Stomach (tissue), 9 donors: ENCODE results near the gene CST4. TPM values are rescaled to one million over a fixed set of nuclear protein-coding genes. Genes with fewer than 3 reads are reported as not detected.
"Not testable (repeated sequence)": the region's sequence is repeated elsewhere in the genome, so short reads cannot be mapped to it uniquely, and the experiment has no call there.

ENCODE experiments used
- DNase-seq, 2 donors: peaks; one replicate each; pipeline versions ENCODE4 v3.0.0 to v3.0.0-alpha.2; 2013 to 2019
- H3K27ac ChIP-seq, 5 donors: fragments of 200-600 bp in 4 of 5; sonication (generic) in 4 of 5; one replicate each; pipeline ENCODE4 v1.5.1; 2013 to 2019; ENCODE audit warnings: mild to moderate bottlenecking in 1 of 5, moderate library complexity in 1 of 5
- H3K27me3 ChIP-seq, 3 donors: fragments of 200-600 bp; sonication (generic); one replicate each; pipeline ENCODE4 v1.5.1; 2017 to 2019; ENCODE audit warnings: mixed run types in 1 of 3
- H3K36me3 ChIP-seq, 4 donors: fragments of 200-600 bp; sonication (generic); 1 replicate in 3 of 4; 2 replicates in 1 of 4; pipeline ENCODE4 v1.5.1; 2016 to 2019
- H3K4me1 ChIP-seq, 4 donors: fragments of 200-600 bp; sonication (generic); one replicate each; pipeline ENCODE4 v1.5.1; 2016 to 2019
- H3K4me3 ChIP-seq, 4 donors: fragments of 200-600 bp; sonication (generic) in 3 of 4; one replicate each; pipeline ENCODE4 v1.5.1; 2016 to 2019; ENCODE audit warnings: mild to moderate bottlenecking in 1 of 4
- H3K9me3 ChIP-seq, 4 donors: fragments of 200-600 bp; sonication (generic); one replicate each; pipeline ENCODE4 v1.5.1; 2016 to 2019
- EP300 ChIP-seq: sonication (generic); formaldehyde crosslinking; IDR thresholded peaks from one replicate; pipeline ENCODE4 v1.6.1; 2017; ENCODE audit warnings: antibody characterized with exemption
- POLR2A ChIP-seq, 4 donors: fragments of 450-650 bp; IDR thresholded peaks; one replicate each; pipeline ENCODE4 v1.6.1; 2016; ENCODE audit warnings: antibody characterized with exemption in 4 of 4, control low read depth in 2 of 4, mild to moderate bottlenecking in 1 of 4, moderate library complexity in 1 of 4
- POLR2AphosphoS5 ChIP-seq, 3 donors: sonication (generic); formaldehyde crosslinking; IDR thresholded peaks; one replicate each; pipeline ENCODE4 v1.6.1; 2016; ENCODE audit warnings: antibody characterized with exemption in 3 of 3
- WGBS, 5 donors: extraction: QIAGEN DNeasy Blood & Tissue Kit in 3 of 5; methylation state at CpG; one replicate each; pipeline versions ENCODE4 v1.1.5 to v1.1.7; 2013 to 2018; 5-methylcytosine and 5-hydroxymethylcytosine counted together
- intact Hi-C: fragments of 100-400 bp; cut with DNase I; formaldehyde crosslinking; loops from one replicate; pipeline ENCODE4 v1.15.1; 2023; ENCODE audit warnings: low total_unique reads
- polyA plus RNA-seq, 3 donors: library from polyadenylated mRNA; stranded (reverse); fragments of 200-250 nt; gene quantifications; one replicate each; pipeline ENCODE4 v1.2.3, GENCODE V29; 2013
- total RNA-seq, 5 donors: library from RNA; depleted of rRNA; stranded (reverse); fragments of >200 nt; gene quantifications; one replicate each; pipeline versions ENCODE4 v1.1.0 to v1.2.3, GENCODE V29; 2014 to 2016
- TF ChIP-seq, protein P1 (sequence below), 7 experiments: fragments of 450-650 bp in 4 of 7; fragments of 200-600 bp in 3 of 7; sonication (generic) in 3 of 7; IDR thresholded peaks; one replicate each; pipeline ENCODE4 v1.5.1; 2016 to 2019; ENCODE audit warnings: antibody characterized with exemption in 7 of 7, control low read depth in 2 of 7, mild to moderate bottlenecking in 1 of 7
- donor health status: healthy with polysubstance abuse.
- donor health status: Bipolar disorder and iron deficiency.
- donor health status: healthy.

Gene CST4
- total and polyA plus RNA-seq, 8 donors: not detected

DNA sequence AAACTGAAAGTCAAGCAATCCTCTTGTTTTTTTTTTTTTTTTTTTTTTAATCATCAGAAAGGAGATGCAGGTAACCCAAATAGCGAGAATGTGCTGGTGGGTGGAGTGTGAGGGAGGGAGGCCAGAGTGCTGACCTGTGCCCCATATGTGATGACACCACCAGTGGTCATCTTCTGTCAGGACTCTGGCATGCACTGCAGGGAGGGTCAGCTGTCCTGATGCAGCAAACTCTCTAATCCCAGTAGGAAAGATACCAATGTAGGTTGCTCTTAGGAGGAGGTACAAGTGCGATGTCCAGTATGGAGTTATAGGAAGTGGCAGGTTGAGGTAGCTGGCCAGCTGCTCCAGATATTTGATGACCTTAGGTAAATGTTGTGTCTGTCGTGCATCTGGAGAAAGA is 2.8 kb upstream of the CST4 start:
- 74 to 88% (median 80%) methylated on average over 3 of the region's 3 CpGs for WGBS, 5 donors
- no peaks in the 10 kb centered on the region for H3K27me3 ChIP-seq
- intact Hi-C loops: no loop called here
- no peak for DNase-seq
- H3K27ac ChIP-seq: no peak overlapping the region
- TF ChIP-seq EP300: no peak
- TF ChIP-seq POLR2AphosphoS5 (IDR thresholded peaks at IDR 0.05): no peak
- TF ChIP-seq, protein P1, sequence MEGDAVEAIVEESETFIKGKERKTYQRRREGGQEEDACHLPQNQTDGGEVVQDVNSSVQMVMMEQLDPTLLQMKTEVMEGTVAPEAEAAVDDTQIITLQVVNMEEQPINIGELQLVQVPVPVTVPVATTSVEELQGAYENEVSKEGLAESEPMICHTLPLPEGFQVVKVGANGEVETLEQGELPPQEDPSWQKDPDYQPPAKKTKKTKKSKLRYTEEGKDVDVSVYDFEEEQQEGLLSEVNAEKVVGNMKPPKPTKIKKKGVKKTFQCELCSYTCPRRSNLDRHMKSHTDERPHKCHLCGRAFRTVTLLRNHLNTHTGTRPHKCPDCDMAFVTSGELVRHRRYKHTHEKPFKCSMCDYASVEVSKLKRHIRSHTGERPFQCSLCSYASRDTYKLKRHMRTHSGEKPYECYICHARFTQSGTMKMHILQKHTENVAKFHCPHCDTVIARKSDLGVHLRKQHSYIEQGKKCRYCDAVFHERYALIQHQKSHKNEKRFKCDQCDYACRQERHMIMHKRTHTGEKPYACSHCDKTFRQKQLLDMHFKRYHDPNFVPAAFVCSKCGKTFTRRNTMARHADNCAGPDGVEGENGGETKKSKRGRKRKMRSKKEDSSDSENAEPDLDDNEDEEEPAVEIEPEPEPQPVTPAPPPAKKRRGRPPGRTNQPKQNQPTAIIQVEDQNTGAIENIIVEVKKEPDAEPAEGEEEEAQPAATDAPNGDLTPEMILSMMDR (IDR thresholded peaks at IDR 0.05): no peak
- TF ChIP-seq POLR2A (IDR thresholded peaks at IDR 0.05): no peak
- no peaks in the 10 kb centered on the region for H3K36me3 ChIP-seq
- H3K4me3 ChIP-seq: no peak overlapping the region
- H3K4me1 ChIP-seq: no peaks in the 10 kb centered on the region
- no peaks in the 10 kb centered on the region for H3K9me3 ChIP-seq

DNA sequence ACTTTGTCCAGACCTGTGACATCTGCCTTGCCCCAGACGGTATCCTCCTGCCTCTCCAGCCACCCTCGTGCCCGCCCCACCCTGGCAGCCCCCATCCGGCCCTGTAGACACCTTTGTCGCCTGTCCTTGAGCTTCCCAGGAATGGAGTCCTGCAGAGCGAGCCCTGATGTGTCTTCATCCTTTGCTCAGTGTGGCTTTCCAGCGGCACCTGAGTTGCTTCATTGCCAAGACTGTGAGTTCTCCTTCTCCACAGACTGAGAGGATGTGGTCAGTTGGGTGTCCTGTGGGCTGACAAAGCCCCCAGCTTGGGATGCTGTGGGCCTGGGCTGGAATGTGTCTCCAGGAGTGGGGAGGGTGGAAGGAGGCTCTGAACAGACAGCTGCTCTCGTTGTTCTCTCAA is 1.7 kb upstream of the CST4 start:
- Histone ChIP-seq H3K4me1 (no peaks in the 10 kb centered on the region), H3K27ac (no peak overlapping the region), H3K27me3 (no peaks in the 10 kb centered on the region), H3K36me3 (no peaks in the 10 kb centered on the region), H3K9me3 (no peaks in the 10 kb centered on the region), H3K4me3 (no peak overlapping the region)
- no peak for TF ChIP-seq POLR2A (IDR thresholded peaks at IDR 0.05)
- no peak for TF ChIP-seq EP300
- no peak for TF ChIP-seq POLR2AphosphoS5 (IDR thresholded peaks at IDR 0.05)
- TF ChIP-seq, protein P1 (IDR thresholded peaks at IDR 0.05): no peak
- WGBS, 5 donors: 76 to 90% (median 84%) methylated on average over 5 to 8 of the region's 8 CpGs
- intact Hi-C loops: no loop called here
- no peak for DNase-seq

DNA sequence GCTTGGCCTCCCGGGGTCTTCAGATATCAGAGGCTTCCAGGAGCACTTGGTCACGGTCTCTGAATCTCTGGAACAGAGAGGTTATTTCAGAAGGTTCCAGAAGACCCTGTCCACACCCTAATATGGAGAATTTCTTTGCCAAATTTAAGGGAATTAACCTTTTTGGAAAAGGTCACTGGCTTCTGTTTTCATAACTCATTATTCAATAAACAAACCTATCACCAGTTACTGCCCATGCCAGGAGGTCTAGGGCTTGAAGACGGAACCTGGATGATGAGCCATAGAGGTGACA is 507 bp upstream of the CST4 start:
- 32 to 47% (median 40%) methylated on average over 3 of the region's 3 CpGs for WGBS, 5 donors
- H3K27me3 ChIP-seq: peaks cover 0 to 9% (median 0%) of the 10 kb centered on the region in 3 donors
- no peak for DNase-seq

DNA sequence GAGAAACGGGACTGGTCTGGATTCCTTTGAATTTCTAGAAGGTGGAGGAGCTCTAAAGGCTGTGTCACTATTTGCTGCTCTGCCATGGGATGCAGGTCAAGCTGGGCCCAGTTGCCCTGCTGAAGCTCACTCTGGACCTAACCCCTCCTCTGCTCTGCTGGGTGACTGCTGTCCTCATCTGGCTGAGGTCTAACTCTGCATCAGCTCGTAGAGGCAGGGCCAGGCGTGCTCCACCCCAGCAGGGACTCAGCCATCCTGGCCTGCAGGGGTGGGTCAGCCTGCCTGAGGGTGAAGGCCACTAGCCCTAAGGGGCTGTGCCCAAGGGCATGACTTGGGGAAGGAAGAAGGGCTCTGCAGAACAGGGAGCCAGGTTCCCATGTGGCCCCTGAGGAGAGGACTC is 852 bp downstream of the CST4 start:
- WGBS, 5 donors: 59 to 72% (median 68%) methylated on average over 2 to 3 of the region's 3 CpGs
- Histone ChIP-seq H3K4me1 (no peaks in the 10 kb centered on the region), H3K27ac (no peak overlapping the region), H3K4me3 (no peak overlapping the region), H3K27me3 (peaks cover 0 to 9% (median 0%) of the 10 kb centered on the region in 3 donors), H3K36me3 (no peaks in the 10 kb centered on the region), H3K9me3 (no peaks in the 10 kb centered on the region)
- no peak for TF ChIP-seq POLR2AphosphoS5 (IDR thresholded peaks at IDR 0.05)
- TF ChIP-seq POLR2A (IDR thresholded peaks at IDR 0.05): no peak
- DNase-seq: no peak
- intact Hi-C loops: no loop called here

More for the DNA sequence above, 507 bp upstream of the CST4 start:
- Histone ChIP-seq H3K27ac (no peak overlapping the region), H3K9me3 (no peaks in the 10 kb centered on the region), H3K4me3 (no peak overlapping the region), H3K36me3 (no peaks in the 10 kb centered on the region), H3K4me1 (no peaks in the 10 kb centered on the region)
- intact Hi-C loops: no loop called here
- TF ChIP-seq POLR2AphosphoS5 (IDR thresholded peaks at IDR 0.05) (no peak), POLR2A (IDR thresholded peaks at IDR 0.05) (no peak), EP300 (no peak)
- TF ChIP-seq, protein P1 (IDR thresholded peaks at IDR 0.05): no peak

DNA sequence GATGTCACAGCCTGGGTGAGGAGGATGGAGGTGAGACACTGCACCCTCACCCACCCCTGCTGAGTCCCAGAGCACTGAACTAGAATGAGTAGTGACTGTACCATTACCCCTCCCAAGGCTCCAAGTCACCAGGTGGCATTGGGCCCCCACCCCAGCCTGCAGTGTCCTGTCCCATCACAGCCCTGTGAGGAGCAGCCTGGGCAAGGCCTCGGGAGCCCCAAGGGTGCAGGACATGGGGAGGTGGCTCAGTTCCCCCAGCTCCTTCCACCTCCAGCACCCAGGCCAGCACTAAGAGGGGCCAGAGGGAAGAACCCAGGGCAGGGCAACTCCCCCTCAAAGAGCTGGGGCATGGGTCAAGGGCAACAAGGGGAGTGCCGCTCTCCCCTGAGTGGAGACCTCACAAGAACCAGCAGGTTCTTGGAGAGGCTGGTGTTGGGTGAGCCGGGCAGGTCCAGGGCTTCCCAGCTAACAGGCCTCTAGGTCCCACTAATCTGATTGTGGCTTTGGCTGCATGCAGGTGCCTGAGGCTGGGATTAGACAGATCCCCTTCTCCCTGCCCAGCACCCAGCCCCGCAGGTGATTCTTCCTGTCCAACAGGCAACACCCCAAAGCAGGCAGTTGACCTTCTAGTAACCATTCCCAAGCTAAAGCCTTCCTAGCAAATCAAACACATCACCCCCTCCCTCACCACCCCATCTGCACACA is 2.6 kb downstream of the CST4 start:
- Histone ChIP-seq H3K36me3 (no peaks in the 10 kb centered on the region), H3K4me1 (no peaks in the 10 kb centered on the region), H3K4me3 (no peak overlapping the region), H3K9me3 (no peaks in the 10 kb centered on the region), H3K27me3 (peaks cover 0 to 13% (median 0%) of the 10 kb centered on the region in 3 donors), H3K27ac (no peak overlapping the region)
- intact Hi-C loops: no loop called here
- no peak for DNase-seq
- no peak for TF ChIP-seq EP300
- TF ChIP-seq, protein P1 (IDR thresholded peaks at IDR 0.05): no peak
- no peak for TF ChIP-seq POLR2A (IDR thresholded peaks at IDR 0.05)
- no peak for TF ChIP-seq POLR2AphosphoS5 (IDR thresholded peaks at IDR 0.05)
- 68 to 86% (median 82%) methylated on average over 3 to 4 of the region's 4 CpGs for WGBS, 5 donors

DNA sequence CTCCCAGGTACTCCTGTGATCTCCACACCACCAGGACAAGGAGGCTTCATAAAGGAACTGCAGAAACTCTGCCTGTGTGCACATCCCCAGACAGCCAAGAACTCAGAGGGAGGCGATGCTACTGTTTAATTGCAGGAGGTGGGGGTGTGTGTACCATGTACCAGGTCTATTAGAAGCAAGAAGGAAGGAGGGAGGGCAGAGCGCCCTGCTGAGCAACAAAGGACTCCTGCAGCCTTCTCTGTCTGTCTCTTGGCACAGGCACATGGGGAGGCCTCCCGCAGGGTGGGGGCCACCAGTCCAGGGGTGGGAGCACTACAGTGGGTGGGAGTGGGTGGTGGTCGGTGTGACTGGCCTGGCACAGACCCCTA is 3.3 kb downstream of the CST4 start:
- WGBS, 5 donors: 59 to 77% (median 65%) methylated on average over 4 of the region's 4 CpGs
- not testable (repeated sequence) for H3K4me3 ChIP-seq

More for the DNA sequence above, 3.3 kb downstream of the CST4 start:
- DNase-seq, H3K4me1 ChIP-seq, H3K9me3 ChIP-seq, intact Hi-C loops, H3K27ac ChIP-seq, H3K36me3 ChIP-seq: not testable (repeated sequence)
- H3K27me3 ChIP-seq: peaks cover 0 to 15% (median 0%) of the 10 kb centered on the region in 3 donors
